Stimulated activated CD4-positive, alpha-beta T cell treated with anti-CD3 and anti-CD28 coated beads, TNF-alpha, amount 100 ng/mL, for 1 hour (primary cell): ENCODE measurements around the gene ETDB.
"Not testable (repeated sequence)": the region's sequence is repeated elsewhere in the genome, so short reads cannot be mapped to it uniquely, and the experiment has no call there.

Source experiments
- DNase-seq, 3 donors: peaks; one replicate each; pipeline ENCODE4 v3.0.0-alpha.2; 2020; ENCODE audit warnings: low read depth in 3 of 3, low spot score in 1 of 3

The ETDB gene

GRCh38 chrX:135120056-135120576 is at the start of gene ETDB:
Gene ETDB (minus strand): TSS chrX:135120526. CDS start chrX:135119261, 1,265 bp downstream.
- DNase-seq: not testable (repeated sequence)

GRCh38 chrX:135169534-135169933 is 49.2 kb upstream of the ETDB start:
- not testable (repeated sequence) for DNase-seq

GRCh38 chrX:135168486-135168885 is 48.2 kb upstream of the ETDB start:
- no peak for DNase-seq

- DNase-seq: not testable (repeated sequence)
These were observed 34.4 kb upstream of the ETDB start for GRCh38 chrX:135154688-135155087.

- not testable (repeated sequence) for DNase-seq
These were observed 5.8 kb upstream of the ETDB start for GRCh38 chrX:135126145-135126544.

GRCh38 chrX:135116064-135116463 is 4.3 kb downstream of the ETDB start:
- not testable (repeated sequence) for DNase-seq

- no peak for DNase-seq
These were observed 5.9 kb downstream of the ETDB start for GRCh38 chrX:135114392-135114791.

GRCh38 chrX:135112743-135113142 is 7.6 kb downstream of the ETDB start:
- no peak for DNase-seq

- no peak for DNase-seq
These were observed 8.1 kb downstream of the ETDB start for GRCh38 chrX:135112096-135112729.

- no peak for DNase-seq
These were observed 10.8 kb downstream of the ETDB start for GRCh38 chrX:135109554-135109953.

GRCh38 chrX:135099493-135099783 is 20.9 kb downstream of the ETDB start:
- no peak for DNase-seq

GRCh38 chrX:135097196-135097744 is 23.1 kb downstream of the ETDB start:
- not testable (repeated sequence) for DNase-seq

GRCh38 chrX:135095715-135096114 is 24.6 kb downstream of the ETDB start:
- no peak for DNase-seq

GRCh38 chrX:135094726-135095125 is 25.6 kb downstream of the ETDB start:
- DNase-seq: no peak

- DNase-seq: no peak
These were observed 31.2 kb downstream of the ETDB start for GRCh38 chrX:135089126-135089525.

- DNase-seq: no peak
These were observed 32.5 kb downstream of the ETDB start for GRCh38 chrX:135087867-135088266.

GRCh38 chrX:135086197-135086854 is 34.0 kb downstream of the ETDB start:
- peak in 1 of 3 donors; percentile 18 for DNase-seq

GRCh38 chrX:135081693-135082404 is 38.5 kb downstream of the ETDB start:
- DNase-seq: no peak
